ENCODE results near the gene AAMP.

GRCh38 chr2:218271865-218272530 lies 2.1 kb upstream of the AAMP start:
- TF ChIP-seq, protein P1, sequence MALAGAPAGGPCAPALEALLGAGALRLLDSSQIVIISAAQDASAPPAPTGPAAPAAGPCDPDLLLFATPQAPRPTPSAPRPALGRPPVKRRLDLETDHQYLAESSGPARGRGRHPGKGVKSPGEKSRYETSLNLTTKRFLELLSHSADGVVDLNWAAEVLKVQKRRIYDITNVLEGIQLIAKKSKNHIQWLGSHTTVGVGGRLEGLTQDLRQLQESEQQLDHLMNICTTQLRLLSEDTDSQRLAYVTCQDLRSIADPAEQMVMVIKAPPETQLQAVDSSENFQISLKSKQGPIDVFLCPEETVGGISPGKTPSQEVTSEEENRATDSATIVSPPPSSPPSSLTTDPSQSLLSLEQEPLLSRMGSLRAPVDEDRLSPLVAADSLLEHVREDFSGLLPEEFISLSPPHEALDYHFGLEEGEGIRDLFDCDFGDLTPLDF (CRISPR knock-in tag; IDR thresholded peaks at IDR 0.05) = no peak
- no peak for TF ChIP-seq ZBTB43 (CRISPR knock-in tag; IDR thresholded peaks at IDR 0.05)
